Measurements from ENCODE around the gene UCP3. TPM values are rescaled to one million over a fixed set of nuclear protein-coding genes. Genes with fewer than 3 reads are reported as not detected.

Gene UCP3
- total RNA-seq, result 1.6 TPM

GRCh38 chr11:74008373-74009229 is at the start of gene UCP3:
Gene UCP3 (minus strand): TSS chr11:74009085. CDS start chr11:74007042, 2,043 bp downstream.

GRCh38 chr11:73982595-73982989 is 26.3 kb downstream of the UCP3 start, which contains the start of gene UCP2:
Gene UCP2 (minus strand): TSS chr11:73982843. CDS start chr11:73978378, 4,465 bp downstream.

GRCh38 chr11:73950869-73951710 is 57.8 kb downstream of the UCP3 start, which contains the start of gene DNAJB13:
Gene DNAJB13 (plus strand): TSS chr11:73951026. CDS start chr11:73951070, 44 bp downstream.

Other genes starting within 250 kb of the UCP3 start
- gene RAB6A, start 248.0 kb downstream of the UCP3 start, total RNA-seq, result 160 TPM
- 23.8 TPM for gene MRPL48, start 221.2 kb downstream of the UCP3 start, total RNA-seq
- gene COA4, start 132.2 kb downstream of the UCP3 start, total RNA-seq, result 34.4 TPM
- gene PAAF1, start 132.1 kb downstream of the UCP3 start, total RNA-seq, result 25.2 TPM
- 1.0 TPM for gene DNAJB13, start 58.1 kb downstream of the UCP3 start, total RNA-seq
- 47.4 TPM for gene UCP2, start 26.2 kb downstream of the UCP3 start, total RNA-seq
- 44.8 TPM for gene C2CD3, start 161.9 kb upstream of the UCP3 start, total RNA-seq
- gene PPME1, start 162.2 kb upstream of the UCP3 start, total RNA-seq, result 37.2 TPM

All from camera-type eye (tissue), 1 donor.